NCI-H1048 (cell line): ENCODE results near the gene SAMMSON.

Experiments used
- DNase-seq: peaks from one replicate; lab custom pipeline; 2025; lab: John Stamatoyannopoulos, UW

Gene SAMMSON

GRCh38 chr3:69999140-70000027 lies at the start of gene SAMMSON:
TSS of gene SAMMSON (plus strand) at chr3:69999733.
- DNase-seq, result no peak

- DNase-seq, result no peak
Observed at GRCh38 chr3:69951616-69952015, 47.9 kb upstream of the SAMMSON start.

GRCh38 chr3:69959581-69959980 lies 40.0 kb upstream of the SAMMSON start:
- no peak for DNase-seq

GRCh38 chr3:69961706-69962439 lies 37.7 kb upstream of the SAMMSON start:
- DNase-seq, result no peak

GRCh38 chr3:69963643-69964042 lies 35.9 kb upstream of the SAMMSON start:
- no peak for DNase-seq

GRCh38 chr3:69967156-69967555 lies 32.4 kb upstream of the SAMMSON start:
- no peak for DNase-seq

GRCh38 chr3:69970827-69971226 lies 28.7 kb upstream of the SAMMSON start:
- DNase-seq, result no peak

- no peak for DNase-seq
Observed at GRCh38 chr3:69972672-69973071, 26.9 kb upstream of the SAMMSON start.

GRCh38 chr3:69976021-69976420 lies 23.5 kb upstream of the SAMMSON start:
- DNase-seq, result no peak

GRCh38 chr3:69983546-69984265 lies 15.8 kb upstream of the SAMMSON start:
- DNase-seq, result no peak

- no peak for DNase-seq
Observed at GRCh38 chr3:69985266-69985665, 14.3 kb upstream of the SAMMSON start.

- DNase-seq, result no peak
Observed at GRCh38 chr3:69986419-69986818, 13.1 kb upstream of the SAMMSON start.

- no peak for DNase-seq
Observed at GRCh38 chr3:69987833-69988232, 11.7 kb upstream of the SAMMSON start.

GRCh38 chr3:69993757-69994156 lies 5.8 kb upstream of the SAMMSON start:
- no peak for DNase-seq

- DNase-seq, result no peak
Observed at GRCh38 chr3:69994919-69995318, 4.6 kb upstream of the SAMMSON start.

GRCh38 chr3:69997631-69998307 lies 1.8 kb upstream of the SAMMSON start:
- no peak for DNase-seq

GRCh38 chr3:69998759-69999139 lies 784 bp upstream of the SAMMSON start:
- no peak for DNase-seq

- DNase-seq, result no peak
Observed at GRCh38 chr3:70000028-70000410, 486 bp downstream of the SAMMSON start.

- DNase-seq, result no peak
Observed at GRCh38 chr3:70000563-70001081, 1.1 kb downstream of the SAMMSON start.

- DNase-seq, result no peak
Observed at GRCh38 chr3:70003119-70003518, 3.6 kb downstream of the SAMMSON start.

- DNase-seq, result no peak
Observed at GRCh38 chr3:70006089-70006488, 6.6 kb downstream of the SAMMSON start.

GRCh38 chr3:70010346-70010745 lies 10.8 kb downstream of the SAMMSON start:
- DNase-seq, result no peak
